Measurements from ENCODE around the gene EML1. TPM values are rescaled to one million over a fixed set of nuclear protein-coding genes. Genes with fewer than 3 reads are reported as not detected.
A peak's percentile ranks its signal among the peaks of the same experiment; 100 is the strongest.

The EML1 gene
- total RNA-seq, 1 donor from 2014 or later: 36.4 TPM

GRCh38 chr14:99786511-99786989 lies 6.7 kb upstream of the EML1 start:
- DNase-seq (ENCODE audit: low spot score): no peak
- Mint-ChIP-seq H3K4me3 (ENCODE audit: unreplicated experiment) (no peak overlapping the region), H3K36me3 (ENCODE audit: low read depth) (no peaks in the 10 kb centered on the region), H3K9me3 (ENCODE audit: low read depth) (no peaks in the 10 kb centered on the region), H3K4me1 (ENCODE audit: low read depth) (peaks cover 13% of the 10 kb centered on the region), H3K27me3 (ENCODE audit: low read depth) (no peaks in the 10 kb centered on the region), H3K27ac (ENCODE audit: unreplicated experiment) (no peak overlapping the region)
- no peak for TF ChIP-seq CTCF (IDR thresholded peaks at IDR 0.05)

GRCh38 chr14:99788713-99789112 lies 4.5 kb upstream of the EML1 start:
- no peak for TF ChIP-seq CTCF (IDR thresholded peaks at IDR 0.05)
- no peaks in the 10 kb centered on the region for H3K9me3 Mint-ChIP-seq (ENCODE audit: low read depth)
- DNase-seq (ENCODE audit: low spot score): no peak
- H3K36me3 Mint-ChIP-seq (ENCODE audit: low read depth): no peaks in the 10 kb centered on the region
- no peak overlapping the region for H3K27ac Mint-ChIP-seq (ENCODE audit: unreplicated experiment)
- H3K27me3 Mint-ChIP-seq (ENCODE audit: low read depth): no peaks in the 10 kb centered on the region
- H3K4me1 Mint-ChIP-seq (ENCODE audit: low read depth): peaks cover 25% of the 10 kb centered on the region
- H3K4me3 Mint-ChIP-seq (ENCODE audit: unreplicated experiment): no peak overlapping the region

GRCh38 chr14:99789581-99789980 lies 3.6 kb upstream of the EML1 start:
- DNase-seq (ENCODE audit: low spot score): no peak
- no peaks in the 10 kb centered on the region for H3K9me3 Mint-ChIP-seq (ENCODE audit: low read depth)
- H3K36me3 Mint-ChIP-seq (ENCODE audit: low read depth): no peaks in the 10 kb centered on the region
- H3K27me3 Mint-ChIP-seq (ENCODE audit: low read depth): no peaks in the 10 kb centered on the region
- TF ChIP-seq CTCF (IDR thresholded peaks at IDR 0.05): no peak
- peaks cover 32% of the 10 kb centered on the region for H3K4me1 Mint-ChIP-seq (ENCODE audit: low read depth)
- no peak overlapping the region for H3K4me3 Mint-ChIP-seq (ENCODE audit: unreplicated experiment)
- H3K27ac Mint-ChIP-seq (ENCODE audit: unreplicated experiment): no peak overlapping the region

- Mint-ChIP-seq H3K27me3 (ENCODE audit: low read depth) (no peaks in the 10 kb centered on the region), H3K4me1 (ENCODE audit: low read depth) (peaks cover 40% of the 10 kb centered on the region), H3K27ac (ENCODE audit: unreplicated experiment) (peak overlapping the region; percentile 8), H3K4me3 (ENCODE audit: unreplicated experiment) (no peak overlapping the region), H3K36me3 (ENCODE audit: low read depth) (no peaks in the 10 kb centered on the region), H3K9me3 (ENCODE audit: low read depth) (no peaks in the 10 kb centered on the region)
- no peak for DNase-seq (ENCODE audit: low spot score)
- no peak for TF ChIP-seq CTCF (IDR thresholded peaks at IDR 0.05)
These were observed 2.8 kb upstream of the EML1 start for GRCh38 chr14:99790201-99790977.

DNA sequence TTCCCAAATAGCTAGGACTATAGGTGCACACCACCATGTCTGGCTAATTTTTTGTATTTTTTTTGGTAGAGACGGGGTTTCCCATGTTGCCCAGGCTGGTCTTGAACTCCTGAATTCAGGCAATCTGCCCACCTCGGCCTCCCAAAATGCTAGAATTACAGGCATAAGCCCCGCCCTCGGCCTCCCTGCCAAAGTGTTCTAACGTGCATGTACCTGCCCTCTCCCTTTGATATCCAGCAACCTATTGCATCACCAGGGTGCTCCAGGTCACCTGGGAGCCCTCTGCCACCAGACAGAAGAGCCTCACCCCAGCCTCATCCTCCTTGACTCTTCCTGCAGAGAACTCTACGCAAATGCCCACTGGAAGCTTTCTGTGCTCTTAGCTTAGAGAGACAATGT lies 2.2 kb upstream of the EML1 start:
- Mint-ChIP-seq H3K9me3 (ENCODE audit: low read depth) (no peaks in the 10 kb centered on the region), H3K4me3 (ENCODE audit: unreplicated experiment) (no peak overlapping the region), H3K36me3 (ENCODE audit: low read depth) (no peaks in the 10 kb centered on the region), H3K27ac (ENCODE audit: unreplicated experiment) (no peak overlapping the region), H3K27me3 (ENCODE audit: low read depth) (no peaks in the 10 kb centered on the region), H3K4me1 (ENCODE audit: low read depth) (peaks cover 46% of the 10 kb centered on the region)
- TF ChIP-seq CTCF (IDR thresholded peaks at IDR 0.05): no peak
- DNase-seq (ENCODE audit: low spot score): no peak
